Measurements from ENCODE around the gene HYDIN.
"Not testable (repeated sequence)": the region's sequence is repeated elsewhere in the genome, so short reads cannot be mapped to it uniquely, and the experiment has no call there.

HYDIN gene

GRCh38 chr16:70992511-70992910 lies 238.0 kb downstream of the HYDIN start:
- DNase-seq (ENCODE audit: low read depth), result not testable (repeated sequence)

- not testable (repeated sequence) for DNase-seq (ENCODE audit: low read depth)
These were observed 243.4 kb downstream of the HYDIN start for GRCh38 chr16:70987019-70987715.

GRCh38 chr16:70984675-70985074 lies 245.8 kb downstream of the HYDIN start:
- not testable (repeated sequence) for DNase-seq (ENCODE audit: low read depth)

- DNase-seq (ENCODE audit: low read depth), result not testable (repeated sequence)
These were observed 262.2 kb downstream of the HYDIN start for GRCh38 chr16:70968332-70968731.

GRCh38 chr16:70960169-70960568 lies 270.4 kb downstream of the HYDIN start:
- not testable (repeated sequence) for DNase-seq (ENCODE audit: low read depth)

- not testable (repeated sequence) for DNase-seq (ENCODE audit: low read depth)
These were observed 275.6 kb downstream of the HYDIN start for GRCh38 chr16:70954922-70955321.

- not testable (repeated sequence) for DNase-seq (ENCODE audit: low read depth)
These were observed 276.7 kb downstream of the HYDIN start for GRCh38 chr16:70953824-70954223.

- DNase-seq (ENCODE audit: low read depth), result not testable (repeated sequence)
These were observed 287.0 kb downstream of the HYDIN start for GRCh38 chr16:70943551-70943950.

- DNase-seq (ENCODE audit: low read depth), result not testable (repeated sequence)
These were observed 290.7 kb downstream of the HYDIN start for GRCh38 chr16:70939690-70940359.

- DNase-seq (ENCODE audit: low read depth), result not testable (repeated sequence)
These were observed 293.6 kb downstream of the HYDIN start for GRCh38 chr16:70936781-70937525.

- DNase-seq (ENCODE audit: low read depth), result not testable (repeated sequence)
These were observed 295.2 kb downstream of the HYDIN start for GRCh38 chr16:70935325-70935724.

- DNase-seq (ENCODE audit: low read depth), result not testable (repeated sequence)
These were observed 296.8 kb downstream of the HYDIN start for GRCh38 chr16:70933746-70934145.

GRCh38 chr16:70930757-70931156 lies 299.8 kb downstream of the HYDIN start:
- not testable (repeated sequence) for DNase-seq (ENCODE audit: low read depth)

- DNase-seq (ENCODE audit: low read depth), result not testable (repeated sequence)
These were observed 308.4 kb downstream of the HYDIN start for GRCh38 chr16:70922164-70922563.

- not testable (repeated sequence) for DNase-seq (ENCODE audit: low read depth)
These were observed 309.9 kb downstream of the HYDIN start for GRCh38 chr16:70920661-70921060.

GRCh38 chr16:70888208-70888607 lies 342.3 kb downstream of the HYDIN start:
- DNase-seq (ENCODE audit: low read depth), result not testable (repeated sequence)

GRCh38 chr16:70884652-70885051 lies 345.9 kb downstream of the HYDIN start:
- DNase-seq (ENCODE audit: low read depth), result not testable (repeated sequence)

GRCh38 chr16:70882311-70882710 lies 348.2 kb downstream of the HYDIN start:
- DNase-seq (ENCODE audit: low read depth), result not testable (repeated sequence)

GRCh38 chr16:70877895-70878294 lies 352.6 kb downstream of the HYDIN start:
- not testable (repeated sequence) for DNase-seq (ENCODE audit: low read depth)

- DNase-seq (ENCODE audit: low read depth), result not testable (repeated sequence)
These were observed 354.1 kb downstream of the HYDIN start for GRCh38 chr16:70876442-70876841.

- not testable (repeated sequence) for DNase-seq (ENCODE audit: low read depth)
These were observed 365.8 kb downstream of the HYDIN start for GRCh38 chr16:70864698-70865097.

- not testable (repeated sequence) for DNase-seq (ENCODE audit: low read depth)
These were observed 368.5 kb downstream of the HYDIN start for GRCh38 chr16:70861996-70862395.

All from stimulated activated CD4-positive, alpha-beta T cell treated with anti-CD3 and anti-CD28 coated beads, Interleukin-2, amount 100 ng/mL, for 4 hours (primary cell).